Tibial artery (tissue), 4 donors: ENCODE results near the gene COQ2.
"Not testable (repeated sequence)": the region's sequence is repeated elsewhere in the genome, so short reads cannot be mapped to it uniquely, and the experiment has no call there.

ENCODE experiments used
- DNase-seq, 2 donors: peaks; one replicate each; pipeline ENCODE4 v3.0.0-alpha.2; 2019
- H3K27ac ChIP-seq, 2 donors: fragments of 200-600 bp; sonication (generic) in 1 of 2; 1 replicate in 1 of 2; 2 replicates in 1 of 2; pipeline ENCODE4 v1.5.1; 2018 to 2019; ENCODE audit warnings: mild to moderate bottlenecking in 1 of 2
- H3K27me3 ChIP-seq, 2 donors: fragments of 200-600 bp; sonication (generic) in 1 of 2; one replicate each; pipeline versions ENCODE4 v1.5.1 to v1.6.0; 2016 to 2019
- H3K36me3 ChIP-seq, 3 donors: fragments of 200-600 bp; sonication (generic) in 2 of 3; one replicate each; pipeline ENCODE4 v1.5.1; 2016 to 2019; ENCODE audit warnings: mild to moderate bottlenecking in 2 of 3
- H3K4me1 ChIP-seq, 4 donors: fragments of 200-600 bp; sonication (generic) in 2 of 4; 1 replicate in 3 of 4; 2 replicates in 1 of 4; pipeline ENCODE4 v1.5.1; 2016 to 2019
- H3K4me3 ChIP-seq, 2 donors: fragments of 200-600 bp; sonication (generic) in 1 of 2; 1 replicate in 1 of 2; 2 replicates in 1 of 2; pipeline ENCODE4 v1.5.1; 2018 to 2019; ENCODE audit warnings: mild to moderate bottlenecking in 2 of 2
- H3K9me3 ChIP-seq, 3 donors: fragments of 200-600 bp; sonication (generic) in 1 of 3; one replicate each; pipeline ENCODE4 v1.5.1; 2016 to 2019
- intact Hi-C: fragments of 100-400 bp; cut with DNase I; formaldehyde crosslinking; loops from one replicate; pipeline ENCODE4 v1.15.0; 2023; ENCODE audit warnings: low total_unique reads
- TF ChIP-seq, protein P1 (sequence below), 2 experiments: fragments of 200-600 bp in 1 of 2; fragments of 450-650 bp in 1 of 2; IDR thresholded peaks; one replicate each; pipeline ENCODE4 v1.5.1; 2017 to 2019; ENCODE audit warnings: antibody characterized with exemption in 2 of 2, mild to moderate bottlenecking in 1 of 2, moderate library complexity in 1 of 2

The COQ2 gene

DNA sequence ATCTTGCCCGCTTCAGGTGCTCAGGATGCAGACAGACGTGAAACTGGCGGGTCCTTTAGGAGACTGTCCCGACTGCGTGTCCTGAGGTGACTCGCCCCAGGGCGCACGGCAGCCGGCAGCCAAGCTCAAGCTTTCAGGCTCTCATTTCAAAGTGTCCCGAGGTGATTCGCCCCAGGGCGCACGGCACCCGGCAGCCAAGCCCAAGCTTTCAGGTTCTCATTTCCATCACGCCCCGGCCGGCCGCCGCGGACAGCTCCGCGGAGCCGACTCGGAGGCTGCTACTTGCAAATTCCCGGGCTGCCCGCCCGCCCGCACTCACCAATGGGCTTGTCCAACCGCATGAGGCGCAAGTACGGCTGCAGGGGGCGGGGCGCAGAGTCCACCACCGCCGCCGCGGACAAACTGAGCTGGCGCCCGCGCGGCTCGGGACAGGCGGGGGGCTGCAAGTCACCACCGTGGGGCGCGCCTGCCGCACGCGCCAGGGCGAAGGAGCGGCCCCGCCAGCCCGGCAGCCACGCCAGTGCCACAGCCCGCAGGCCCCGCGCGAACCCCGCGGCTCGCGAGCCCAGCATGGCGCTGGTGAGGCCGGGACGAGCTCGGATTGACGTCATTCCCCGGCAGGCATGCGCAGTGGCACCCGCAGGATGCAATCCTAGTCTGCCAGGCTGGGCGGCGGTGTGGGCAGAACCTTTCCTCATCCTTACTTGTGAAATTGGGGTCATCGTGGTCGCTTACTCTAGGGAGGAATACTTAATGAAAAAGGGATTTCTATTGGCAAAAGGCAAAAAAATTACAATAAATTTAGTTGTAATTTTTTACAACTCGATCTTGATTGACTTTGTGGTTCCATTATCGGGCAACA, at the start of gene COQ2:
Gene COQ2, minus strand, starts transcription at position 606 of the 862 bp plus-strand sequence. Its CDS starts 34 bp downstream, at position 572.
- Histone ChIP-seq H3K36me3 (no peaks in the 10 kb centered on the region), H3K4me3 (peak within 1 kb of the TSS; percentile 68 to 82), H3K9me3 (no peaks in the 10 kb centered on the region), H3K27me3 (no peaks in the 10 kb centered on the region), H3K4me1 (peaks cover 0 to 17% (median 8%) of the 10 kb centered on the region in 4 donors), H3K27ac (peak within 1 kb of the TSS; percentile 93 to 95)
- TF ChIP-seq, protein P1, sequence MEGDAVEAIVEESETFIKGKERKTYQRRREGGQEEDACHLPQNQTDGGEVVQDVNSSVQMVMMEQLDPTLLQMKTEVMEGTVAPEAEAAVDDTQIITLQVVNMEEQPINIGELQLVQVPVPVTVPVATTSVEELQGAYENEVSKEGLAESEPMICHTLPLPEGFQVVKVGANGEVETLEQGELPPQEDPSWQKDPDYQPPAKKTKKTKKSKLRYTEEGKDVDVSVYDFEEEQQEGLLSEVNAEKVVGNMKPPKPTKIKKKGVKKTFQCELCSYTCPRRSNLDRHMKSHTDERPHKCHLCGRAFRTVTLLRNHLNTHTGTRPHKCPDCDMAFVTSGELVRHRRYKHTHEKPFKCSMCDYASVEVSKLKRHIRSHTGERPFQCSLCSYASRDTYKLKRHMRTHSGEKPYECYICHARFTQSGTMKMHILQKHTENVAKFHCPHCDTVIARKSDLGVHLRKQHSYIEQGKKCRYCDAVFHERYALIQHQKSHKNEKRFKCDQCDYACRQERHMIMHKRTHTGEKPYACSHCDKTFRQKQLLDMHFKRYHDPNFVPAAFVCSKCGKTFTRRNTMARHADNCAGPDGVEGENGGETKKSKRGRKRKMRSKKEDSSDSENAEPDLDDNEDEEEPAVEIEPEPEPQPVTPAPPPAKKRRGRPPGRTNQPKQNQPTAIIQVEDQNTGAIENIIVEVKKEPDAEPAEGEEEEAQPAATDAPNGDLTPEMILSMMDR (IDR thresholded peaks at IDR 0.05): peak; percentile 40
- intact Hi-C loops: loop anchor here (5.0 to 10.0 kb wide), 4 partner anchors 170 to 380 kb away; partner anchors contain the start of genes COPS4, HELQ, MRPS18C and THAP9
- DNase-seq: peak; percentile 95 to 97

DNA sequence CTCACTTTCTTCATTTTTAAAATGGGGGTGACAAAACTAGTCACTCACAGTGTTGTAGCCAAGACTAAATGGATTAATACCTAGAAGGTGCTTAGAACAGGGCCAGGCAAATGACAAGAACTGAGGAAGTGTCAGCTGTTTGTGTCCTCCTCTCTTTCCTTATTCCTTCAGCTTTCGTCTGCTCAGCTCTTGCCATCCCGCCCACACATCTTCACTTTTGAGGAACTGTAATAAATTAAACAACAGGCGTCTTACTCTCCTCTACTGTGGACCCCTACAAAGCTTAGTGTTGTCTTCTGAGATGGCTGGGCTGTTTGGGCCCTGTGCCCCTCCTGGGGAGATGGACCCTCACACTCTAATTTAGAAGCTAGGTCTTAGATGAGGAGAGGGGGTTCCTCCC, 47.4 kb upstream of the COQ2 start:
- Histone ChIP-seq H3K27me3 (peaks cover 0 to 3% of the 10 kb centered on the region in 2 donors), H3K27ac (no peak overlapping the region), H3K36me3 (no peaks in the 10 kb centered on the region), H3K9me3 (no peaks in the 10 kb centered on the region), H3K4me3 (no peak overlapping the region), H3K4me1 (peaks cover 0 to 17% (median 12%) of the 10 kb centered on the region in 4 donors)
- DNase-seq: no peak
- TF ChIP-seq, protein P1 (IDR thresholded peaks at IDR 0.05): no peak
- intact Hi-C loops: no loop called here

DNA sequence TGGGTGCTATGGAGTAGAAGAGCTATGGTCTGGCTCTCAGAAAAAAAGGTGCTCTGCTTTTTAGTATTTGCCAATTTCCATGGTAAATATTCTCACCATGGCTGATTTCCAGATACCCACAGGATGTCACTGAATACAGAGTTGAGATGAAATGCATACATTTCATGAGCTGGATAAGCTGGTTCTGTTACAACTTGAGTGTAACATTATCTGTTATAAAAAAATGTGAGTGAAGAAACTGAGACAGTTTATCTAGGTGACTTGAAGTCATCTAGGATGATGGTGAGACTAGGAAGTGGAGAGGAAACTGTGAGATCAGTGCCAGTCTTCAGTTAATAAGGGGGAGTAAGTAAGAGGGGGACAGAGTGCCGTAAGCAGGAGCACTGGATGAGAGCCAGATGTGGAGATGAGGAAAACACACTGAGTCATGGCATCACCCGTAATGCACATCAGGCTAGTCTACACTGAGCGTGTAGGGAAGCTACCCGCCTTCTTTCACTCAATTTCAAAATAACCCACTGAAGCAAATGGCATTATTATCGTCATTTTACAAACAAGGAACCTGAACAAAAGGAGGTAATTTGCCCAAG, 45.0 kb upstream of the COQ2 start:
- intact Hi-C loops: no loop called here
- Histone ChIP-seq H3K4me1 (peaks cover 0 to 6% (median 4%) of the 10 kb centered on the region in 4 donors), H3K27ac (no peak overlapping the region), H3K4me3 (no peak overlapping the region), H3K9me3 (no peaks in the 10 kb centered on the region), H3K36me3 (no peaks in the 10 kb centered on the region), H3K27me3 (peaks cover 0 to 3% of the 10 kb centered on the region in 2 donors)
- TF ChIP-seq, protein P1 (IDR thresholded peaks at IDR 0.05): no peak
- no peak for DNase-seq

GRCh38 chr4:83328521-83329187, 44.1 kb upstream of the COQ2 start:
- H3K4me3 ChIP-seq: no peak overlapping the region
- DNase-seq: no peak
- H3K9me3 ChIP-seq: no peaks in the 10 kb centered on the region
- no peaks in the 10 kb centered on the region for H3K36me3 ChIP-seq
- intact Hi-C loops: no loop called here
- H3K27me3 ChIP-seq: no peaks in the 10 kb centered on the region
- H3K27ac ChIP-seq: no peak overlapping the region
- H3K4me1 ChIP-seq: no peaks in the 10 kb centered on the region
- TF ChIP-seq, protein P1 (IDR thresholded peaks at IDR 0.05): no peak

DNA sequence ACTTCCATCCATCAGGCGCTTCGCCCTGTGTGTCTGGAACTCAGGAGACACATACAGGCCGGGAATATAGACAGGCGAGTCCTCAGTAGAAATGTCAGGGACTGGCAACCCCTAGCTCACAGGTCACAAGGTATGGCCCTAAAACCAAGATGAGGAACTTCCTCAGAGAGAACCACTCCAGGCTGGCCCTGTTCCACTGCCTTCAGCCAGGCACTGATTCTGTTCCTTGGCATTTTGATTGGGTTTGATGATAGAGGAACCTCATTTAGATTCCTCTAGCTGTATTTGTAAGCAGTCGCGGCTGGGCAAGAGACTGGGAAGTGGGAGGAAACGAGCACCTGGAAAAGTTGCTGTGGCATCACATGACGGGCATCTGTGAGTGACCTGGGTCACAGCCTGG, 41.9 kb upstream of the COQ2 start:
- Histone ChIP-seq H3K4me1 (no peaks in the 10 kb centered on the region), H3K27me3 (no peaks in the 10 kb centered on the region), H3K27ac (no peak overlapping the region), H3K4me3 (no peak overlapping the region), H3K9me3 (no peaks in the 10 kb centered on the region), H3K36me3 (no peaks in the 10 kb centered on the region)
- intact Hi-C loops: no loop called here
- no peak for DNase-seq
- TF ChIP-seq, protein P1 (IDR thresholded peaks at IDR 0.05): no peak

- H3K4me1 ChIP-seq, H3K27ac ChIP-seq, DNase-seq, intact Hi-C loops, H3K4me3 ChIP-seq, H3K27me3 ChIP-seq, H3K9me3 ChIP-seq, H3K36me3 ChIP-seq: not testable (repeated sequence)
These were observed 40.7 kb upstream of the COQ2 start for GRCh38 chr4:83325306-83325705.
